ENCODE results near the gene SLC22A24.

- TF ChIP-seq, protein P1, sequence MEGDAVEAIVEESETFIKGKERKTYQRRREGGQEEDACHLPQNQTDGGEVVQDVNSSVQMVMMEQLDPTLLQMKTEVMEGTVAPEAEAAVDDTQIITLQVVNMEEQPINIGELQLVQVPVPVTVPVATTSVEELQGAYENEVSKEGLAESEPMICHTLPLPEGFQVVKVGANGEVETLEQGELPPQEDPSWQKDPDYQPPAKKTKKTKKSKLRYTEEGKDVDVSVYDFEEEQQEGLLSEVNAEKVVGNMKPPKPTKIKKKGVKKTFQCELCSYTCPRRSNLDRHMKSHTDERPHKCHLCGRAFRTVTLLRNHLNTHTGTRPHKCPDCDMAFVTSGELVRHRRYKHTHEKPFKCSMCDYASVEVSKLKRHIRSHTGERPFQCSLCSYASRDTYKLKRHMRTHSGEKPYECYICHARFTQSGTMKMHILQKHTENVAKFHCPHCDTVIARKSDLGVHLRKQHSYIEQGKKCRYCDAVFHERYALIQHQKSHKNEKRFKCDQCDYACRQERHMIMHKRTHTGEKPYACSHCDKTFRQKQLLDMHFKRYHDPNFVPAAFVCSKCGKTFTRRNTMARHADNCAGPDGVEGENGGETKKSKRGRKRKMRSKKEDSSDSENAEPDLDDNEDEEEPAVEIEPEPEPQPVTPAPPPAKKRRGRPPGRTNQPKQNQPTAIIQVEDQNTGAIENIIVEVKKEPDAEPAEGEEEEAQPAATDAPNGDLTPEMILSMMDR (IDR thresholded peaks at IDR 0.05; ENCODE audit: low read length): no peak
- TF ChIP-seq EZH2 (IDR thresholded peaks at IDR 0.05; ENCODE audit: borderline replicate concordance, low read length): no peak
Measured at GRCh38 chr11:63179432-63180041, 35.5 kb upstream of the SLC22A24 start.

All from OCI-LY1 (cell line).